Tibial artery (tissue), 4 donors: Measurements from ENCODE around the gene INTS14.

Experiments used
- DNase-seq, 2 donors: peaks; one replicate each; pipeline ENCODE4 v3.0.0-alpha.2; 2019
- H3K27ac ChIP-seq, 2 donors: fragments of 200-600 bp; sonication (generic) in 1 of 2; 1 replicate in 1 of 2; 2 replicates in 1 of 2; pipeline ENCODE4 v1.5.1; 2018 to 2019; ENCODE audit warnings: mild to moderate bottlenecking in 1 of 2
- H3K27me3 ChIP-seq, 2 donors: fragments of 200-600 bp; sonication (generic) in 1 of 2; one replicate each; pipeline versions ENCODE4 v1.5.1 to v1.6.0; 2016 to 2019
- H3K36me3 ChIP-seq, 3 donors: fragments of 200-600 bp; sonication (generic) in 2 of 3; one replicate each; pipeline ENCODE4 v1.5.1; 2016 to 2019; ENCODE audit warnings: mild to moderate bottlenecking in 2 of 3
- H3K4me1 ChIP-seq, 4 donors: fragments of 200-600 bp; sonication (generic) in 2 of 4; 1 replicate in 3 of 4; 2 replicates in 1 of 4; pipeline ENCODE4 v1.5.1; 2016 to 2019
- H3K4me3 ChIP-seq, 2 donors: fragments of 200-600 bp; sonication (generic) in 1 of 2; 1 replicate in 1 of 2; 2 replicates in 1 of 2; pipeline ENCODE4 v1.5.1; 2018 to 2019; ENCODE audit warnings: mild to moderate bottlenecking in 2 of 2
- H3K9me3 ChIP-seq, 3 donors: fragments of 200-600 bp; sonication (generic) in 1 of 3; one replicate each; pipeline ENCODE4 v1.5.1; 2016 to 2019
- intact Hi-C: fragments of 100-400 bp; cut with DNase I; formaldehyde crosslinking; loops from one replicate; pipeline ENCODE4 v1.15.0; 2023; ENCODE audit warnings: low total_unique reads
- TF ChIP-seq, protein P1 (sequence below), 2 experiments: fragments of 200-600 bp in 1 of 2; fragments of 450-650 bp in 1 of 2; IDR thresholded peaks; one replicate each; pipeline ENCODE4 v1.5.1; 2017 to 2019; ENCODE audit warnings: antibody characterized with exemption in 2 of 2, mild to moderate bottlenecking in 1 of 2, moderate library complexity in 1 of 2

Gene INTS14

DNA sequence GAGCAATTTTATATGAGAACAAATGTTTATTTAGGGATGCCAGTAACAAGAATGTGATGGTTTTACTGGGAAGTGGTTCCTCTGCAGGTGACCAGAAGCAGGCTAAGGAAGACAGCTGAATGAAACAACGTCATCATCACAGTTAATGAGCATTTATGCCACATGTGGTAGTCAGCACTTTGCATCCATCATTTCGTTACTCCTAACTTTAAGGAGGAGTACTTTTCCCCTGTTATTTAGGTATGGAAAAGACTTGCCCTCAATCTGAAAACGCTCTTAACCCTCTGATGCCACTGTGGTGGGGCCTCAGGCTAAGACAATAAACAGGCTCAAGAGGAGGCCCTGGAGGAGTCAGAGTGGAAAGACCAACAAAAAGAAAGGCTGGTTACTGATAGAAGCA, 31.2 kb downstream of the INTS14 start:
- intact Hi-C loops: no loop called here
- Histone ChIP-seq H3K27me3 (no peaks in the 10 kb centered on the region), H3K27ac (no peak overlapping the region), H3K4me3 (no peak overlapping the region), H3K9me3 (no peaks in the 10 kb centered on the region), H3K36me3 (peaks cover 33 to 95% (median 78%) of the 10 kb centered on the region in 3 donors), H3K4me1 (no peaks in the 10 kb centered on the region)
- TF ChIP-seq, protein P1, sequence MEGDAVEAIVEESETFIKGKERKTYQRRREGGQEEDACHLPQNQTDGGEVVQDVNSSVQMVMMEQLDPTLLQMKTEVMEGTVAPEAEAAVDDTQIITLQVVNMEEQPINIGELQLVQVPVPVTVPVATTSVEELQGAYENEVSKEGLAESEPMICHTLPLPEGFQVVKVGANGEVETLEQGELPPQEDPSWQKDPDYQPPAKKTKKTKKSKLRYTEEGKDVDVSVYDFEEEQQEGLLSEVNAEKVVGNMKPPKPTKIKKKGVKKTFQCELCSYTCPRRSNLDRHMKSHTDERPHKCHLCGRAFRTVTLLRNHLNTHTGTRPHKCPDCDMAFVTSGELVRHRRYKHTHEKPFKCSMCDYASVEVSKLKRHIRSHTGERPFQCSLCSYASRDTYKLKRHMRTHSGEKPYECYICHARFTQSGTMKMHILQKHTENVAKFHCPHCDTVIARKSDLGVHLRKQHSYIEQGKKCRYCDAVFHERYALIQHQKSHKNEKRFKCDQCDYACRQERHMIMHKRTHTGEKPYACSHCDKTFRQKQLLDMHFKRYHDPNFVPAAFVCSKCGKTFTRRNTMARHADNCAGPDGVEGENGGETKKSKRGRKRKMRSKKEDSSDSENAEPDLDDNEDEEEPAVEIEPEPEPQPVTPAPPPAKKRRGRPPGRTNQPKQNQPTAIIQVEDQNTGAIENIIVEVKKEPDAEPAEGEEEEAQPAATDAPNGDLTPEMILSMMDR (IDR thresholded peaks at IDR 0.05): no peak
- DNase-seq: no peak

DNA sequence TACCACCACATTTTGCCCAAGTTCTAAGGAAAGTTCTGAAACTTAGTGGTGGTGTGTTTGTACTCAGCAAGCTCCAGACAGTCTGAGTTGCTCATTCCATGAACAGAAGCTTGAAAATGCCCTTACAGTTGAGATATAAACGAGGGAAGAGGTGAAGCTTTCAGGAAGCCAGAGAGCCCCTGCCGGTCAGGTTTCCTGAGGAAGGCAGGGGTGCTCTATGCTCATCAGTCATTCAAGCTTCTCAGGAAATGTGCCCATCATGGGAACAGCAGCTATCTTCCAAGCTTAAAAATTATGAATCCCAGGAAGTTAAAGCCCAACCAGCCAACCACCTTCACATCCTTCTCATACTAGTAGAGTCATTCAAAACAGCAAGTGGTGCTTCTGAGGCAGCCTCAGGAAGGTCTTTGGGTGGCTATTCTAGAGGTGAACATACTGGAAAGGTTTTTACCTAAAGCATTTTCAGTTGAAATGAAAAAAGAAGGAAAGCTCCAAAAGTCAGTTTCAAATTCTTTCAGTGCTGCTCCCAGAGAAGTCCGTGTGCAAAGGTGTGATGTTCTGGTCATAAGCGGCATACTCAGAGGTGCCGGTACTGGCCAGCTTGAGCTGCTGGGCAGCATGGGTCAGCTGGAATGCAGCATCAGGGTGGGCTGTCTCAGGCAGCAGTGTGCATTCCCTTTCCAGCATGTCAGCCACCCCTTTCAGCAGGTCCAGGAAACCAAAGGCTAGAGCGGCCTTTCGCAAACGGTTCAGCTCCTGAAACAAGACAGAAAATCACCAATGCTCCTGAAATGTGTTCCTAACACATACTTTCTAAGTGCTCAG, 31.8 kb downstream of the INTS14 start:
- Histone ChIP-seq H3K4me3 (no peak overlapping the region), H3K27ac (no peak overlapping the region), H3K9me3 (no peaks in the 10 kb centered on the region), H3K4me1 (no peaks in the 10 kb centered on the region), H3K27me3 (no peaks in the 10 kb centered on the region), H3K36me3 (peaks cover 33 to 88% (median 78%) of the 10 kb centered on the region in 3 donors)
- TF ChIP-seq, protein P1 (IDR thresholded peaks at IDR 0.05): no peak
- intact Hi-C loops: no loop called here
- DNase-seq: no peak

DNA sequence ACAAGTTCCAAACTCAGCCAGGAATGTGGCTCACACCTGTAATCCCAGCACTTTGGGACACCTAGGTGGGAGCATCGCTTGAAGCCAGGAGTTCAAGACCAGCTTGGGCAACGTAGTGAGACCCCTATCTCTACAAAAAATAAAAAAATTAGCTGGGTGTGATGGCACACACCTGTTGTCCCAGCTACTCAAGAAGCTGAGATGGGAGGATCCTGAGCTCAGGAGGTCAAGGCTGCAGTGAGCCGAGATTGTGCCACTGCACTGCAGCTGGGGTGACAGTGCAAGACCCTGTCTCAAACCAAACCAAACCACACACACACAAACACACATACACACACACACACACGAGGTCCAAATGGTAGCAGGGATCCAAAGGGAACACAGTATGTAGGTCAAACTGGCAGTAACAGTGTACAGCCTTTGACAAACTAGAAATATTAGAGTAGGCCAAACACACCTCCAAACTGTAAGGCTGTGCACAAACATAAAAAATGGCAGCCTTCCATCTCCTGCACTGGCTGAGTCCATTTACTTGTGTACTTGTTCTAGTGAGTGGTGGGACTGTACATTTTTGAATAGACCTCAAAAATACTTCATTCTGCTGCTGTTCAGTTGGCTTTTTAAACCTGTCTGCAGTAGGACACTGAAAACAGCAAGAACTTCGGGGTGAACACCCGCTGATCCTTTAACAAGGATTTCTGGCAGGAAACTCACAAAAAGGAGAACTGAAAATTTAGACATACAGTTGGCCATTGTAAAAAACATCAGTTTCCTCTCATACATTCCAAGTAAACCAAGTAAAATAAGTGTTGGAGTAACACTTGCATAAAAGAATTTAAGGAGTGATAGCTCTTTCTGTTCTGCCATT, 33.6 kb downstream of the INTS14 start:
- no peak overlapping the region for H3K27ac ChIP-seq
- H3K27me3 ChIP-seq: no peaks in the 10 kb centered on the region
- peaks cover 28 to 82% (median 66%) of the 10 kb centered on the region in 3 donors for H3K36me3 ChIP-seq
- intact Hi-C loops: no loop called here
- TF ChIP-seq, protein P1 (IDR thresholded peaks at IDR 0.05): no peak
- no peaks in the 10 kb centered on the region for H3K4me1 ChIP-seq
- H3K9me3 ChIP-seq: no peaks in the 10 kb centered on the region
- H3K4me3 ChIP-seq: no peak overlapping the region
- DNase-seq: no peak

DNA sequence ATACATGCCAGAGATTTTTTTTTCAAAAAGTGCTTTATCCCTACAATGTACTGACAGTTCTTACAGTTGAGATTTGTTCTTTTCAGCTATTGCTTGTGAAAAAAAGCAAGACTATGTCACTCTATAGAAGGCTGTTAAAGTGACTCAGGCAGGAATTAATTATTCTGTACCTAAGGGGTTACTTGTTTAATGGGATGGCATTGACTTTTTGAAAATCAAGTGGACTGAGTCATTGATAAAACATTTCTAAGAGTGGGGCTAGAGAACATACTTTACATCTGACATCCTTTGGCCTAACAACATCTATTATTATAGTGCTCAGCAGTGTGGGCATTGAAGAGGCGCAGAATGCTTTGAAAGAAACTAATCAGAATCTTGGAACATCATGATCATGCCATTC, 34.3 kb downstream of the INTS14 start:
- no peak for DNase-seq
- no peak overlapping the region for H3K4me3 ChIP-seq
- H3K27ac ChIP-seq: no peak overlapping the region
- no peaks in the 10 kb centered on the region for H3K4me1 ChIP-seq
- H3K27me3 ChIP-seq: no peaks in the 10 kb centered on the region
- no peaks in the 10 kb centered on the region for H3K9me3 ChIP-seq
- intact Hi-C loops: no loop called here
- TF ChIP-seq, protein P1 (IDR thresholded peaks at IDR 0.05): no peak
- peaks cover 28 to 82% (median 66%) of the 10 kb centered on the region in 3 donors for H3K36me3 ChIP-seq

DNA sequence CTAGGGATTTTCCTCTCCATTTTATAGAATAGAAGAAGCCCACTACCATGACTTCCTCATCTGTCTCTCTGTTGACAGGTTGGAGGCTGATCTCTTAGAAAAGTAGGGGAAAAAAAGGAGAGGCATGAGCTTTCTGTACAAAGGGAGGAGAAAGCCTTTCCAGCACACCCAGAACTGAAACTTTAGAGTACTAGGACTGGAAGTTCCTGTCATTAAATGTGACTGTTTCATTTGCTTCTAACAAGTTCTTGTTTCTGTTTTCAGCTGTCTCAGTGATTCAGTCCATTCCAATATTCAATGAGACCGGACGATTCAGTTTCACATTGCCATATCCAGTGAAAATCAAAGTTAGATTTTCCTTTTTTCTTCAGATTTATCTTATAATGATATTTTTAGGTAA, 39.0 kb downstream of the INTS14 start:
- Histone ChIP-seq H3K4me1 (no peaks in the 10 kb centered on the region), H3K4me3 (no peak overlapping the region), H3K9me3 (no peaks in the 10 kb centered on the region), H3K27me3 (no peaks in the 10 kb centered on the region), H3K27ac (no peak overlapping the region), H3K36me3 (peaks cover 26 to 77% (median 59%) of the 10 kb centered on the region in 3 donors)
- TF ChIP-seq, protein P1 (IDR thresholded peaks at IDR 0.05): no peak
- intact Hi-C loops: no loop called here
- DNase-seq: no peak
